GM12878 (cell line): ENCODE data around the gene PRMT1. TPM values are rescaled to one million over a fixed set of nuclear protein-coding genes. Genes with fewer than 3 reads are reported as not detected.

Experiments
- BACH1 ChIP-seq: fragments of 450-650 bp; IDR thresholded peaks from 2 replicates; pipeline ENCODE4 v1.6.1; 2017; ENCODE audit warnings: mild to moderate bottlenecking, borderline replicate concordance
- BMI1 ChIP-seq: fragments of 450-650 bp; IDR thresholded peaks from 2 replicates; pipeline ENCODE4 v1.6.1; 2016; ENCODE audit warnings: mild to moderate bottlenecking, moderate library complexity, borderline replicate concordance
- DPF2 ChIP-seq: fragments of 450-650 bp; IDR thresholded peaks from 2 replicates; pipeline ENCODE4 v1.6.1; 2017; ENCODE audit warnings: mild to moderate bottlenecking
- EGR1 ChIP-seq, 2 experiments: IDR thresholded peaks; 1 replicate in 1 of 2; 2 replicates in 1 of 2; pipeline ENCODE4 v1.6.1; 2011 to 2012; ENCODE audit warnings: low read depth in 2 of 2, low read length in 2 of 2, borderline replicate concordance in 1 of 2, mild to moderate bottlenecking in 1 of 2, moderate library complexity in 1 of 2
- MTA2 ChIP-seq: fragments of 450-650 bp; IDR thresholded peaks from 2 replicates; pipeline ENCODE4 v1.6.1; 2016; ENCODE audit warnings: low read depth, mild to moderate bottlenecking, moderate library complexity
- NBN ChIP-seq: fragments of 450-650 bp; IDR thresholded peaks from 2 replicates; pipeline ENCODE4 v1.6.1; 2016
- NR2F1 ChIP-seq: fragments of 450-650 bp; conservative IDR thresholded peaks from 2 replicates; pipeline ENCODE4 v1.6.1; 2017; ENCODE audit warnings: mild to moderate bottlenecking
- PAX5 ChIP-seq: IDR thresholded peaks from 2 replicates; pipeline ENCODE4 v1.6.1; 2011; ENCODE audit warnings: low read depth, low read length, borderline replicate concordance
- PKNOX1 ChIP-seq: fragments of 450-650 bp; IDR thresholded peaks from 2 replicates; pipeline ENCODE4 v1.6.1; 2016; ENCODE audit warnings: mild to moderate bottlenecking
- RAD21 ChIP-seq: IDR thresholded peaks from 2 replicates; pipeline ENCODE4 v1.6.1; 2011; ENCODE audit warnings: mild to moderate bottlenecking, low read depth, low read length, moderate library complexity; ENCODE audit not compliant: insufficient read depth
- SP1 ChIP-seq: IDR thresholded peaks from one replicate; pipeline ENCODE4 v1.6.1; 2011; ENCODE audit warnings: low read depth, low read length
- STAT3 ChIP-seq: IDR thresholded peaks from 2 replicates; pipeline ENCODE4 v1.6.1; 2011; ENCODE audit warnings: low read depth, low read length, improper control_type of control experiment
- YY1 ChIP-seq: IDR thresholded peaks from 2 replicates; pipeline ENCODE4 v1.6.1; 2011; ENCODE audit warnings: low read depth, mild to moderate bottlenecking, low read length
- polyA plus RNA-seq, 11 experiments: library from polyadenylated mRNA; depleted of rRNA in 4 of 11; unstranded in 6 of 11; stranded (reverse) in 5 of 11; fragments of >200 nt; fragmentation: Nextera tagmentation in 4 of 11; fragmentation: Illumina TruSeq in 1 of 11; extraction: Ambion mirVana in 4 of 11; extraction: Trizol in 1 of 11; gene quantifications; 1 replicate in 1 of 11; 2 replicates in 10 of 11; pipeline versions ENCODE4 v1.2.1 to v1.2.3, GENCODE V29; 2011 to 2016; ENCODE audit warnings: inconsistent platforms in 2 of 11, missing spikeins in 2 of 11, low read depth in 1 of 11
- total RNA-seq, 4 experiments: library from RNA; depleted of rRNA in 3 of 4; stranded (reverse); fragments of >200 nt in 3 of 4; fragmentation: Illumina TruSeq in 1 of 4; extraction: Trizol in 1 of 4; gene quantifications; 2 replicates each; pipeline versions ENCODE4 v1.2.1 to v1.2.3, GENCODE V29; 2013 to 2021
- TF ChIP-seq, protein P1 (sequence below): IDR thresholded peaks from 2 replicates; pipeline ENCODE4 v1.6.1; 2012; ENCODE audit warnings: low read depth, low read length, improper control_type of control experiment

PRMT1 gene
- total and polyA plus RNA-seq, 10 of the 15 experiments (the other 5 are each of a cell fraction or from before 2014, with no cell fraction given): 19.9 to 667 (median 444) TPM

GRCh38 chr19:49672131-49672919 lies 4.7 kb upstream of the PRMT1 start (continued):
- TF ChIP-seq PKNOX1 (peak; percentile 95), DPF2 (0 out of 2 replicates have a peak, but pooled peaks have one; percentile 39), RAD21 (peak; percentile 63), BACH1 (no peak), SP1 (peak; percentile 9), NBN (peak; percentile 79), YY1 (peak; percentile 70; the same call in 1 of the 2 replicates), BMI1 (no peak), PAX5 (peak; percentile 58; the same call in 1 of the 2 replicates), STAT3 (no peak), MTA2 (0 out of 2 replicates have a peak, but pooled peaks have one; percentile 27), NR2F1 (peak; percentile 51; the same call in 1 of the 2 replicates), EGR1 (IDR thresholded peaks at IDR 0.05; ENCODE audit: borderline replicate concordance in 1 of 2, low read depth in 2 of 2, low read length in 2 of 2) (peak in 1 of 2 experiments; percentile 48; a peak in 1 of 3 replicates)
- TF ChIP-seq, protein P1, sequence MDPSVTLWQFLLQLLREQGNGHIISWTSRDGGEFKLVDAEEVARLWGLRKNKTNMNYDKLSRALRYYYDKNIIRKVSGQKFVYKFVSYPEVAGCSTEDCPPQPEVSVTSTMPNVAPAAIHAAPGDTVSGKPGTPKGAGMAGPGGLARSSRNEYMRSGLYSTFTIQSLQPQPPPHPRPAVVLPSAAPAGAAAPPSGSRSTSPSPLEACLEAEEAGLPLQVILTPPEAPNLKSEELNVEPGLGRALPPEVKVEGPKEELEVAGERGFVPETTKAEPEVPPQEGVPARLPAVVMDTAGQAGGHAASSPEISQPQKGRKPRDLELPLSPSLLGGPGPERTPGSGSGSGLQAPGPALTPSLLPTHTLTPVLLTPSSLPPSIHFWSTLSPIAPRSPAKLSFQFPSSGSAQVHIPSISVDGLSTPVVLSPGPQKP: 0 out of 2 replicates have a peak, but pooled peaks have one; percentile 19
